Suprapubic skin (tissue), 4 donors: ENCODE results near the gene SERGEF.

Source experiments
- EP300 ChIP-seq: sonication (generic); formaldehyde crosslinking; IDR thresholded peaks from one replicate; pipeline ENCODE4 v1.6.1; 2017; ENCODE audit warnings: antibody characterized with exemption
- POLR2A ChIP-seq, 2 donors: fragments of 450-650 bp; IDR thresholded peaks; one replicate each; pipeline ENCODE4 v1.6.1; 2017; ENCODE audit warnings: antibody characterized with exemption in 2 of 2, mild to moderate bottlenecking in 2 of 2, moderate library complexity in 2 of 2
- POLR2AphosphoS5 ChIP-seq, 3 donors: sonication (generic); formaldehyde crosslinking; IDR thresholded peaks; one replicate each; pipeline ENCODE4 v1.6.1; 2017; ENCODE audit warnings: antibody characterized with exemption in 3 of 3
- TF ChIP-seq, protein P1 (sequence below), 2 donors: fragments of 200-600 bp in 1 of 2; fragments of 450-650 bp in 1 of 2; sonication (generic) in 1 of 2; IDR thresholded peaks; one replicate each; pipeline ENCODE4 v1.5.1; 2016 to 2019; ENCODE audit warnings: antibody characterized with exemption in 2 of 2, mild to moderate bottlenecking in 1 of 2, moderate library complexity in 1 of 2

DNA sequence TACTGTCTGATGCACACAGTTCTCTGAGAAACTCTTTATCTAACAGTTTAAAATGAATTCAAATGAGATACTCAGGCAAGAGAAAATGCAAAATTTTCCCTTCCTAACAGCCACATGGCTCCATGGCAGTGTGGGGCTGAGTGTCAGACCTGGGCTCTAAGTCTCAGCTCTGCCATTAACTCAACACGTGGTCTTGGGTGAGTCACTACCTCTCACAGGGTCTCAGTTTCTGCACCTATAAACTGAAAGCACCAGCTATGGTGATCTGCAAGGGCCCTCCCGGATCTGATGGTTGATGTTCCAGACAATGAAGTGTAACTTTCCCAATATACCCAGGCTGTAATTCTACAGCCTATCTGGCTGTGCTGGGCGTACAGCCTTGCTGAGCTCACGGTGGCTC lies 207.8 kb downstream of the SERGEF start:
- TF ChIP-seq, protein P1, sequence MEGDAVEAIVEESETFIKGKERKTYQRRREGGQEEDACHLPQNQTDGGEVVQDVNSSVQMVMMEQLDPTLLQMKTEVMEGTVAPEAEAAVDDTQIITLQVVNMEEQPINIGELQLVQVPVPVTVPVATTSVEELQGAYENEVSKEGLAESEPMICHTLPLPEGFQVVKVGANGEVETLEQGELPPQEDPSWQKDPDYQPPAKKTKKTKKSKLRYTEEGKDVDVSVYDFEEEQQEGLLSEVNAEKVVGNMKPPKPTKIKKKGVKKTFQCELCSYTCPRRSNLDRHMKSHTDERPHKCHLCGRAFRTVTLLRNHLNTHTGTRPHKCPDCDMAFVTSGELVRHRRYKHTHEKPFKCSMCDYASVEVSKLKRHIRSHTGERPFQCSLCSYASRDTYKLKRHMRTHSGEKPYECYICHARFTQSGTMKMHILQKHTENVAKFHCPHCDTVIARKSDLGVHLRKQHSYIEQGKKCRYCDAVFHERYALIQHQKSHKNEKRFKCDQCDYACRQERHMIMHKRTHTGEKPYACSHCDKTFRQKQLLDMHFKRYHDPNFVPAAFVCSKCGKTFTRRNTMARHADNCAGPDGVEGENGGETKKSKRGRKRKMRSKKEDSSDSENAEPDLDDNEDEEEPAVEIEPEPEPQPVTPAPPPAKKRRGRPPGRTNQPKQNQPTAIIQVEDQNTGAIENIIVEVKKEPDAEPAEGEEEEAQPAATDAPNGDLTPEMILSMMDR (IDR thresholded peaks at IDR 0.05) = no peak
- TF ChIP-seq POLR2A (IDR thresholded peaks at IDR 0.05) (no peak), EP300 (no peak), POLR2AphosphoS5 (IDR thresholded peaks at IDR 0.05) (no peak)
